HG03521 (cell line): ENCODE measurements around the gene MRPL23.
"Not testable (repeated sequence)": the region's sequence is repeated elsewhere in the genome, so short reads cannot be mapped to it uniquely, and the experiment has no call there.

Experiments used
- ATAC-seq: cut with Tn5 transposase; IDR thresholded peaks from one replicate; pipeline ENCODE4 v1.9.1; 2021; ENCODE audit warnings: mild to moderate bottlenecking, moderate library complexity; ENCODE audit not compliant: unreplicated experiment

MRPL23 gene

DNA sequence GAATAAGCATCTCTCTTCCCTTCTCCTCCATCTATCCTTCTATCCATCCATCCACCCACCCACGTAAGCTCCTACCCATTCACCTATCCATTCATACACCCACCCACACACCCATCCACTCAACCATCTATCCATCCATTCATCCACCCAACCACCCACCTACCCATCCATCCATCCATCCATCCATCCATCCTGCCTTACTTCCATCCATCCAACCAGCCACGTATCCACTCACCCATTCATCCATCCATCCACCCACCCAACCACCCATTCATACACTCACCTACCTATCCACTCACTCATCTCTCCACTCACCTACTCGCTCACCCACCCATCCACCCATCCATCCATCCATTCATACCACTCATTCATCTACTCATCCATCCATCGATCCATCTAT is 14.5 kb upstream of the MRPL23 start:
- no peak for ATAC-seq

DNA sequence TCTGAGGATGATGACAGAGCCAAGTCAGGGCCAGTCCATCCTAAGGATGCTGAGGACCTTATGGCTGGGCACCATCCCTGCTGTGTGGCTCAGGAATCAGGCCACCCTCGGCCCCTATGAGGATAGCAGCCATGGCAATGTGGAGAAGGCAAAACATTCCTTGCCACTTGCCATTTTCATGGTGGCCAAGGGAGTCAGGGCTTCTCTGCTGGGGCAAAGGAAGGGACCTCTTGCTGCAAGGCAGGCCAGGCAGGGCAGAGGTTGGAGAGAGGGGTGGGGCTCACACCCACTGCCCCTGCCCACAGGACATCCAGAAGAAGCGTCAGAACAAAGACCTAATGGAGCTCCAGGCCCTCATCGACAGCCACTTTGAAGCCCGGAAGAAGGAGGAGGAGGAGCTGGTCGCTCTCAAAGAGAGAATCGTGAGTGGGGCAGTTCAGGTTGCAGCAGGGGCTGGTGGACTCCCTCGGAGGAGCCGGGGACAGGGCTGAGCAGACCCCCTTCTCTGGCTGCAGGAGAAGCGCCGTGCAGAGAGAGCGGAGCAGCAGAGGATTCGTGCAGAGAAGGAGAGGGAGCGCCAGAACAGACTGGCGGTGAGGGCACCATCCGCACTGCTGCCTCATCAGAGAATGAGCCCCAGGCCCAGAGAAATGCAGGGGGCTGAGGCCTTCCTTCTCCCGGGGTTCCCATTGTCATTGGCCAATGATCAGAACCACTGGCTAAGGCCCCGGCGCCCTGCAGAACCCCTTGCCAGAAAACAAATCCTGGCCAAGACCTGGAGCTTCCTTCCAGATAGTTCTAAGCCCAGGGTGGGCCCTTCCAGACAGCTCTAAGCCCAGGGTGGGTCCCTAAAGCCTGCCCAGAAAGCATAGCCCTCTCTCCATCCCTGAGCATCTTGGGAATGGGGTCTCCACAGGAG is 13.5 kb upstream of the MRPL23 start:
- no peak for ATAC-seq

- ATAC-seq, result no peak
Observed at GRCh38 chr11:1934335-1935155, 12.6 kb upstream of the MRPL23 start.

- no peak for ATAC-seq
Observed at GRCh38 chr11:1935156-1936071, 11.7 kb upstream of the MRPL23 start.

DNA sequence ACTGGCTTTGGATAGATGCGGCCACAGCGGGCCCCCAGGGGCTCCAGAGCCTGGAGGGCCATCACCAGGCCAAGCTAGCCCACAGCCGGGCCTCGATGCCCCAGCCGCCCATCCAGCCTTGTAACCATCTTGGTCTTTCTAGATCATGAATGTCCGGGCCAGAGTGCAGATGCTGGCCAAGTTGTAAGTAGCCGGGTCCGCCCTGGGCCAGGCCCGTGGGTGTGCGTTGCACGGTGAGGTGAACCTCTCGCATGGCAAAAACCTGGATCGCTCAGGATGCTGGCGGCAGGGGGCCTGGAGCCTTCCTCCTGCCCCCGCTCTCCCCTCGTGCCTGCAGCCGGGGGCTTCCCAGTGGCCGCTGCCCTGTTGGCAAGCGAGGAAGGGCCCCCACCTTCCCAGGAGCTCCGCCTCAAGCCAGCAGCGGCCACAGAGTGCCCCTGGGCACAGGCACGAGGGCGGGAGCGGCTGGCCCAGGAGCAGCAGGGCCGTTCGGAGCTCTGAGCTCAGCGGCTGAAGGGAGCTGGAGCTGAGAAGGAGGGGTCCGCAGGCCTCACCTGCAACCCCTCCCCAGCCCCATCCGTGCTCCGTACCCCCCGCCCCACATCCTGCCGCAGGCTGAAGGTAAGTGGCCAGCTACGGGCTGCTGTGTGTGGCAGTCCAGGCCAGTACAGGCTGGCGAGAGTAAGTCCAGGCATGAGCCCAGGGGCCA is 10.9 kb upstream of the MRPL23 start:
- no peak for ATAC-seq

- ATAC-seq, result no peak
Observed at GRCh38 chr11:1936781-1937615, 10.1 kb upstream of the MRPL23 start.

GRCh38 chr11:1937616-1938342 is 9.4 kb upstream of the MRPL23 start:
- no peak for ATAC-seq

DNA sequence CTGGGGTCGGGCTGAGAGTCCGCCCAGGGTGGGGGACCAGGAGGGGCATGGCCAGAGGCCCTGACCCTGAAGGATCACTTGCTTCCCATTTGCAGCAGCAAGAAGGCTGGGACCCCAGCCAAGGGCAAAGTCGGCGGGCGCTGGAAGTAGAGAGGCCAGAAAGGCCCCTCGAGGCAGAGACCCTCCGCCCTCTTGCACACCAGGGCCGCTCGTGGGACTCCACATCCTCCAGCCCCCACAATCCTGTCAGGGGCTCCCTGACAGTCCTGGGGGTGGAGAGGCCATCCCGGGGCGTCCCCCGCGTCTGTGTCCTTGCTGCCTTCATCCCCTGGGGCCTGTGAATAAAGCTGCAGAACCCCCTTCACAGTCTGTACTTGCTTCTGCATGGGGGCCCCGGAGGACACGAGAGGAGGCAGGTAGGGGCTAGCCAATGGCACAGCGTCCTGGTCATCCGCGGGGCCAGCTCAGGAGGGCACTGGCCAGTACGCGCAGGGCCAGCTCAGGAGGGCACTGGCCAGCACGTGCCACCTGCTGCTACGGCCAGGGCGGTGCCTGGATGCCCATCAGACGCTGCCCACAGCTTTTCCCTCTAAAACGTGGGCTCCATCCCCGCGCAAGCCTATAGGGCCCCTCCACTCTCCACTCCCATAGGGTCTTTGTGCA is 8.7 kb upstream of the MRPL23 start:
- no peak for ATAC-seq

DNA sequence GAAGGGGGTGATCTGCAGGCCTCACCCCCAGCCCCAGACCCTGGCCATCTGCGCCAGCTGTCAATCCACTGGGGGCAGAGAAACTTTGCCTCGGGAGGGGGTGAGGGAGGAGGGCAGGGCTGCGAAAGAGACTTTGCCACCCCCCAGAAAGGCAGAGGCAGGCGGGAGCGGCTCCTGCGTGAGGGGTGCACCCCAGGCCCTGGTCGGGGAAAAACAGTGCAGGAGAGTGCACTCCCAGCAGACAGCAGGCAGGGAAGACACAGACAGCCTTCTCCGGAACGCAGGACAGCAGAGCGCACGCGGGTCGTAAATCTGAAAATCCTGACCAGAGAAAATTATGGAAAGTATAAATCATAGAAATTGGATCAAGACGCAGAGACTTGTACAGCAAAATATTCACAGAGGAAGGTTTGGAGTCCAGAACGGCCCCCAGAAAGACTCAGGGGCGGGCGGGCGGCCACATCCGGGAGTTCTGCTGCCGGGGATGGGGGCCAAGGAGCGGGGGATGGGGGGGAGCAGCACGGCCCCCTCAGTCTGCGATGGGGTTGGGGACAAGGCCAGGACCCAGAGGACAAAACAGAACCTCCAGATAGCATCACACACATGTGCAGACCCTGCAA is 8.0 kb upstream of the MRPL23 start:
- ATAC-seq, result no peak

- ATAC-seq, result not testable (repeated sequence)
Observed at GRCh38 chr11:1939788-1940187, 7.3 kb upstream of the MRPL23 start.

- ATAC-seq, result no peak
Observed at GRCh38 chr11:1942558-1943260, 4.4 kb upstream of the MRPL23 start.

- no peak for ATAC-seq
Observed at GRCh38 chr11:1943576-1943975, 3.6 kb upstream of the MRPL23 start.

- ATAC-seq, result no peak
Observed at GRCh38 chr11:1943977-1944376, 3.2 kb upstream of the MRPL23 start.

DNA sequence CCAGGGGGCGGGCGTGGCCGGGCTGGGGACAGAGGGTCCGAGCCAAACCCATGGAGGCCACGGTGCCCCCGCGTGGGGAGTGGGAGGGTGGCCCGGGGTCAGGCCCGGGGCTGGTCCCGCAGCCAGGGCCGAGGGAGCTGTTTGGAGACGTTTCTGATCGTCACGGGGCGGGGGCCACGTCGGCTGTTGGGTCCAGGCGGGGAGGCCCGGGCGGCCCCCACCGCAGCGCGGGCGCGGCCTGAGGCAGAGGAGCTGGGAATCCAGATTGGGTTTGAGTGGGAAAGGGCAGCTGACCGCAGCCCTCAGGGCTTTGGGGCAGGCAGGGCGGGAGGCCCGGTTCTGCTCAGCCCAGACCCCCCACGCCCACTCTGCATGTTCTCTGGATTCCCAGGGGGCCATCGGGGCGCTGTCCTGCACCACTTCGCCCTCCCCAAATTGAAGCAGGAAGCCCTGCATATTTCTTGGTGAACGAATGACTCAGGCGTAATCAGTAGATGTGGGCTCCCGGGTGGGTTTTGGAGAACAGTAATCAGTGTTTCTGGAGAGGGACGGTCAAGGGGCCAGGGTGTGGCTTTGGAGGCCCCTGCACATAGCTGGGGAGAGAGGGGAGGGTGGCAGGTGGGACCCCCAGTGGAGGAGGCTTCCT is 583 bp downstream of the MRPL23 start:
- no peak for ATAC-seq

GRCh38 chr11:1948389-1948788 is 1.3 kb downstream of the MRPL23 start:
- no peak for ATAC-seq

GRCh38 chr11:1949302-1949701 is 2.2 kb downstream of the MRPL23 start:
- ATAC-seq, result no peak

DNA sequence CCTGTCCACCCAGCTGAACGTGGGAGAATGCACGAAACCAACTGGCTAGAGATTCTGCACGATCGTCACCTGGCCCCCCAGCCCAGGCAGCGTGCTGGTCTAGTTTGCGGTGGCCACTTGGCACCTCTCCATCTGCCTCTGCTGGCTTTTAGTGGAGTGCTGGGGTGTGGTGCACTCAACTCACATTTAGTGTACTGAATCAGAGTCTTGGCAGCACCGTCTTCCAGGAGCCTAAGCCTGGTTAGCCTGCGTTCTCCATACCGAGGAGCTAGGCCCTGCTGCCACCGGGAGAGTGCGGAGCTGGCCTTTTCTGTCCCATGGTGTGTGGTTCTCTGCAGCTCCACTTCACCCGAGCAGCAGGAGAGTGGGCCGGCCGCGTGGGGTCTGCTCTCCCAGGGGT is 2.8 kb downstream of the MRPL23 start:
- no peak for ATAC-seq
